ENCODE results near the gene GPRIN1.

Gene GPRIN1

DNA sequence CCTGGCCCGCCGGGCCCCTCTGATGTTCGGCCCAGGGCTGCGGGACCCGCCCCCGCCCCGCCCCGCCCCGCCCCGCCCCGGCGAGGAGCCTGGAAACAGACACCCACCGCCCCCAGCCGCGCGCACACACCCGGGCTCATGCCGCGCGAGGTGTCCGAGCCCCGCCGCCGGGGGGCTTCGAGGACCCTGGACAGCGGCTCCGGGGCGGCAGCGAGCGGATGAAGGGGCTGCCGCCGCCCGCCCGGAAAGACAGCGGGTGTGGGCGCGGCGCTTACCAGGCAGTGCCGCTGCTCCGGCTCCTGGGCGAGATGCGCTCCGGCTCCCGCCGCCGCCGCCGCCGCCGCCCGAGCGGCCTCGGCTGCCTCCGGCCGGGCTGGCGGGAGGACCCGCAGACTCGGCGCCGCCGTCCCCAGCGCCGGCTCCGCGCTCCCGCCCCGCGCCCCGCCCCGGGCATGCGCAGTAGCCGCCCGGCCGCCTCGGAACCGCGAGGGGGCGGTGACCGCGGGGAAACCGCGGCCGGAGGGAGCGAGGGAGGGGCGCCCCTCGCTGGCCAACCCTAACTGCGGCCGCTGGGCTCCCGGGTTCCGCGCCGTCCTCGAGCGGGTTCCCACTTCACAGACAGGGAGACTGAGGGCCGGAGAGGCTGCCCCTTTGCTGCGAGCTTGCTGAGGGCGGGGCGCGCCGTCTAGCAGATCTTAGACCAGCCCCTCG is at the start of gene GPRIN1:
GPRIN1 (minus strand) TSS at position 433 of the 711 bp plus-strand sequence. CDS start 10,322 bp downstream, outside the sequence.
- peak; percentile 42 for DNase-seq (ENCODE audit: low spot score)

DNA sequence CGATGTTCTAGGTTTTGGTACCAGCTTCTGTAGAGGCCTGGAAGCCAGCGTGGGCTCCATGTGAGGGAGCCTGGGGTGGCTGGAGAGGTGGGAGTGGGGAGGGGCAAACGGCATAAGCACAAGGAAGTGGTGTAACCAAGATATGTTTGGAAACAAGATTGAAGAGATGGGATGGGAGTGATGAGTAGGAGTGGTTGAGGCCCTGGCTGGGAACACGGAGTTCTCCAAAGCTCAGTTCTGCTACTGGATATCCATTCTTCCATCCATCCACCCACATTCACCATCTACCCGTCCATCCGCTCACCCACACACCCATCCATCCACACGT is 49.5 kb upstream of the GPRIN1 start:
- DNase-seq (ENCODE audit: low spot score): no peak

DNA sequence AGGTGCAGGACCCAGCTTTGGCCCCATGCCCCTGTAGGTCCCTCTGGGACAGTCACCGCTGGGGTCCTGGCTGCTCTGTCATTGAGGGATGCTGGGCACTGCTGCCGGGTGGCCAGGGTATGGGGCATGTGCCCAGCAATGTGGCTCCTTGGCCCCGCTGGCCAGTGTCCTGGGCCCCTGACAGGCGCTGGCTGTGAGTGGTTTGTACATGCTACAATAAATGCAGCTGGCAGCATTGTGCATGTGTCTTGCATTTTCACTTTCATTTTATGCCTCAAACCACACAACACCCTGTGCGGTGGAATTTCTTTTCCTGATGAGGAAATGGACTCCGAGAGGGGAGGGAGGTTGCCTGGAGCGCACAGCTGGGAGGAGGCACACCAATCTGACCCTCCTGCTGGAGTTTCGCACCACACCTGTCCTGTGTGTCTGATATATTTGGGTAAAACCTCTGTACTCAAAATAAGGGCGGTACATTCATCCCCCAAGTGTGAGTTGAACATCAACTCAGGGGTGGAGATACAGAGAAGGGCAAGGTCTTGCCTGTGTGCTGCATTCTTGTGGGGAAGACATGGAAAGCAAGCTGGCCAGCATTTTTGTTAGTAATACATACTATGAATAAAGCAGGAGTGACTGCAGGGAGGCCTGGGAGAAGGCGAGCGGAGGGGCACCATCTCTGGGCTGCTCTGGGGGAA is 49.0 kb upstream of the GPRIN1 start:
- DNase-seq (ENCODE audit: low spot score): no peak

DNA sequence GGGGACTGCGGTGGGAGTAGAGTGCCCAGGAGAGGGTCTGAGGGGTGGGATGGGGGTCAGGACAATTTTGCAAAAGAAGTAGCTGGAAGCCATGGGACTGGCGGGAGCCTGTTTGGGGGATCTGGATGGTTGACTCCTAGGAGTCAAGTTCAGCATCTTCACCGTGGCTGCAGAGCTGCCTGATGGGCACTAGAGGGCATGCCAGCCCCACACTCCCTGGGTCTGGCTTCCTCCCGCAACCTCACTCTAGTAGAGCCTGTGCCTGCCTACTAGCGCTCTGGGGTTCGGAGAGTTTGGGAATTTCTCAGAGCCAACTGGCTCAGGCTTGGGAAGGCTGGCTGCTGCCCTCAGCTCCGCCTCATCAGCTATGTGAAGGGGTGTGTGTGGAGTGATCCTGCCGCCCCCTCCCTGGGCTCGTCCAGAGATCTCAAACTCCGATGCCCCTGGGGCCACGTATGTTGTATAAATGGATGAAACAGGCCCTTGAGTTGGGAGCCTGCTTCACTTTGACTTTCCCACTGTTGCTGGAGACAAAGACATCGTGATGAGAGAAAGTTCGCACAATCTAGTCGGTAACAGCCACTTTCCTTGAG is 48.1 kb upstream of the GPRIN1 start:
- peak; percentile 27 for DNase-seq (ENCODE audit: low spot score)

DNA sequence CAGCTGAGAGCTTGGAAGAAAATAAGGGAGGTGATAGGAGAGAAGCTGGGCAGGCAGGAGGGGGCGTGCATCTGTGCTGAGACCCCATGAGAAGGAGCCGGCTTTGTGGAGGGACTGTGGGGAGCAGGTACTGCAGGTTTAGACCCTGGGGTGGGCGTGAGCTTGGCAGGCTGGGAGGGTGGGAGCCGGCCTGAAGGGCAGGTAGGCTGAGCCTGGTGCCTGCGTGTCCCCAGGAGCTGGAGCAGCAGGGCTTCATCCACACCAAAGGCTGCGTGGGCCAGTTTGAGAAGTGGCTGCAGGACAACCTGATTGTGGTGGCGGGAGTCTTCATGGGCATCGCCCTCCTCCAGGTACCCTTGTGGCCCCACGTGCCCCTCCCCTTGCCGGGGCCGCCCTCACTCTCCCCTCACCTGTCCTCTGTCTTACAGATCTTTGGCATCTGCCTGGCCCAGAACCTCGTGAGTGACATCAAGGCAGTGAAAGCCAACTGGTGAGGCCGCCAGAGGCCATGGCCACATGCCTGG is 46.6 kb upstream of the GPRIN1 start:
- no peak for DNase-seq (ENCODE audit: low spot score)

DNA sequence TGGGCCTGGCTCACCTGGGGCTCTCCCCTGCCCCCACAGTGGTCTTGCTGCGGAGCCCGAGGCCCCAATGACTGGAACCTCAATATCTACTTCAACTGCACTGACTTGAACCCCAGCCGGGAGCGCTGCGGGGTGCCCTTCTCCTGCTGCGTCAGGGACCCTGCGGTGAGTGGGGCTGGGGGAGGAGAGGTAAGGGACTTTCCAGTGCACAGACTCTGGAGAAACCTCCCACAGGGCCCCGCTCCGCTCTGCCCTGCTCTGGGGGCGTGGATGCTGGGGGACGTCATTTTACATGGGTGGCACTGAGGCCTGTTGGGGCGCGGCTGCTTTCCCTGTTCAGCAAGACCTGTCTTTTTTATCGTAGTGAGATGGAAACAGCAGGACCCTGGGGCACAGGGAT is 44.9 kb upstream of the GPRIN1 start:
- no peak for DNase-seq (ENCODE audit: low spot score)

DNA sequence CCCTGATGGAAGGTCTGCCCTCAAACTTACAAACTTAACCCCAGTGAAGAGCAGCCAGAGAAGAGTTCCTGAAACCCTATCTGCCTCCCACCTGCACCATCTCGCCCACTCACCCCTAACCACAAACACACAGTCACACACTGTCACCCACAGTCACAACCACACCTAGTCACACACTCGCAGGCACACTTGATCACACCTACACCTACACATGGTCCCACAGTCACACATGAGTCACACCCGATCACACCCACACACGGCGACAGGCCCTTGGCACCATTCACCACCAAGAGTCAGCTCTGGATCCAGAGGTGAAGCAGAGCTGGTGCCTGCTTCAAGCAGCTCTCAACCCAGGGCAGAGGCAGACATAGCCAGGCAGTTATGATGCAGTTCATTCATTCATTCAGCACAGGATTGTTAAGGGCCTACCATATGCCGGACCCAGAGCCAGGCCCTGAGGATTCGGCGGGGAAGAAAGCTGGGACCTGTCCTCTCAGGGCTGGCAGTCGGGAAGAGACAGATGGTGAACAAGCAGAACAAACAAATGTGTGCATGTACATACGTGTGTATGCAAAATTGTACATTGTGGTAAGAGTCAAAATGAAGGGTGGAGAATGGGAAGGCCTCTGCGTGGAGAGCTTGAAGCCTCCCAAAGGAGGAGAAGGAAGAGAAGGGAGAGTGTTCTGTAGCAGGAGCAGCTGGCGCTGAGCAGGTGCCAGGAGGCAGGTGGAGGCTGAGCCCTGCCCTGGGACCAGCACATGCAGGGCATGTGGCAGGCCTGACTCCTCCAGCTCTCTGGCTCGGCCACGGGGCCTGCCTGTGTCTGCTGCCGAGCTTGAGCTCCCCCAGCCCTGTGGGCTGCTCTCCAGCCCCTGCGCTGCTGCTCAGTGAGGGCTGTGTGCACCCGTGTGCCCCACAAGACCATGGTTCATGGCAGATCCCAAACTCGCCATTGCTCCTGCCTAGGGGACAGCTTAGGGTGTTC is 43.7 kb upstream of the GPRIN1 start:
- DNase-seq (ENCODE audit: low spot score): no peak

DNA sequence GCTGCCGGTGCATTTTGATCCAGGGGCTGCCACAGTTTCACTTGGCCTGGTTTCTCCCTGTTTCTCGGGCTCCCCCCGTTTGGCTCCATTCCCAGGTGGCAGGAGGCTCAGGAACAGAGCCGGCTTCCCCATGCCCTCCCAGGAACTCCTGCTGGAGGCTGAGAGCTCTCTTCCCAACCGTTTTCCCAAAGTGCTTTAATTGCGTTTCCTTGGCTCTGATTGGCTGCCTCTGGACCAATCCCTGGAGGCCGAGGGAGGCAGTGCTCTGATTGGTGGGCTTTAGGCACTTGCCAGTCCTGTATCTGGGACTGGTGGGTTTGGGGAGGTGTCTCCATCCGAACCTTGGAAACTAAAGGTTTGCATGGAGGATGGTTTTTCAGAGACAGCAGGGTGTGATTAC is 42.2 kb upstream of the GPRIN1 start:
- DNase-seq (ENCODE audit: low spot score): no peak

DNA sequence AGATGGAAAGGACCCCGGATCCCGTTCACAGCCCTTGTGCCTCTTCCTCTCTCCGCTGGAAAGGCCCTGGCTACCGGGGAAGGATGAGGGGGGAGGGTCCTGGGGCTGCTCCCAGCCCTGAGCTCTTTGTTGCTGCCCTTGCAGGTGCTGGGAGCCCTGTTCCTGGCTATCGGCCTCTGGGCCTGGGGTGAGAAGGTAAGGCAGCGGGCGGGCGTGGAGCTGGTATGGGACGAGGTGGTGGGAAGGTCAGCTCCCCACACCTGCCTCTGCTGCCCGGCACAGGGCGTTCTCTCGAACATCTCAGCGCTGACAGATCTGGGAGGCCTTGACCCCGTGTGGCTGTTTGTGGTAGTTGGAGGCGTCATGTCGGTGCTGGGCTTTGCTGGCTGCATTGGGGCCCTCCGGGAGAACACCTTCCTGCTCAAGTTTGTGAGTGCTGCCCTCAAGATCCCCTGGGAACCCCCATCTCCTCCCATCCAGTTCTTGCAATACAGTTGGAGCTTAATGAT is 41.6 kb upstream of the GPRIN1 start:
- DNase-seq (ENCODE audit: low spot score): no peak

DNA sequence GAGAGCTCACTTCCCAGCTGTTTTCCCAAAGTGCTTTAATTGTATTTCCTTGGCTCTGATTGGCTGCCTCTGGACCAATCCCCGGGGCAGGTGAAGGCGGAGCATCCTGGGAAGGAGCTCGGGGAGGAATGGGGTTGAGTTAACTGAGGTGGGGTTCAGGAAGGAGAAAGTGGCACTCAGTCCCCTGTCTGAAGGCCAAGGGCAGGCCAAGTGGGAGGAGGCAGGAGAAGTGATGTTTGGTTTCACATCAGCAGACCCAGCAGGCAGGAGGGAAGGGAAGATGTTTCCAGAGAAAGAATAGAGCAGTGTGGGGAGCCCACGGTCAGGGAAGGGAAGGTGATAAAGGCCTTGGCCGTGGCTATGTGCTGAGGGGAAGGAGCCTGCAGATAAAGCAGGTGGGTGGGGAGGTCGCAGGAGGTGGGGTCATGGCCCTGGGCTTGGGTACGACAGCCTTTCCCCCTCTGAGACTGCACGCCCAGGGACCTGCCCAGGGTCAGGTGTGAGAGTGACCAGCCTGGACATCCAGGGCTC is 40.5 kb upstream of the GPRIN1 start:
- no peak for DNase-seq (ENCODE audit: low spot score)

DNA sequence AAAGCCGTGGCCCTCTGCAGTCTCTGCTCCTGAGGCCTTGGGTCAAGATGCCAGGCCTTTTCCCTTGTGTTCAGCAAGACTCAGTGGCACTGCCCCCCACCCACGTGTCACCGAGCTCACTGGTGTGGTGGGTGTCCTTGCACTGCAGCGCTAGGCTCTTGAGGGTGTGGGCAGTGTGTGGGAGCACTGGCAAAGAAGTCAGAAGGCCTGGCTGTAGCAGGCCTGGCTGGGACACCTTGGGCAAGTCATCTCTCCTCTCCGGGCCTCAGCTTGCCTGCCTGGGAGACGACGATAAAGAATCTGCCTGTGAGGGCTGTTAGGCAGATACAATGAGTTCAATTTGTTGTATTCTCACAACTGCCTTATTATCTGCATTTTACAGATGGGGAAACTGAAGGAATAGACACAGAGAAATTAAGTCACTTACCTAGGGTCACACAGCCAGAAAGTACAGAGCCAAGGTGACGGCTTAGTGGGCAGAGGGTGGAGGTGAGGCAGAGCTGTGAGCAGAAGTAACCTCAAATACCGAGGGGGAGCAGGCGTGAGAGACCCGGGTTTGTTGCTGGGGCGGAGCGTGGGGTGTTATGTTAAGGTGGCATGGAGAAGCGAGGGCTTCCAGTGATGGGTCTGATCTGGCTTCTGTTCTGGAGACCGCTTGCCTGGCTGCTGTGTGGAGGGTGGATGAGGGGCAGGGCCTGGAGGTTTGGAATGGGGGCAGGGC is 38.7 kb upstream of the GPRIN1 start:
- no peak for DNase-seq (ENCODE audit: low spot score)

DNA sequence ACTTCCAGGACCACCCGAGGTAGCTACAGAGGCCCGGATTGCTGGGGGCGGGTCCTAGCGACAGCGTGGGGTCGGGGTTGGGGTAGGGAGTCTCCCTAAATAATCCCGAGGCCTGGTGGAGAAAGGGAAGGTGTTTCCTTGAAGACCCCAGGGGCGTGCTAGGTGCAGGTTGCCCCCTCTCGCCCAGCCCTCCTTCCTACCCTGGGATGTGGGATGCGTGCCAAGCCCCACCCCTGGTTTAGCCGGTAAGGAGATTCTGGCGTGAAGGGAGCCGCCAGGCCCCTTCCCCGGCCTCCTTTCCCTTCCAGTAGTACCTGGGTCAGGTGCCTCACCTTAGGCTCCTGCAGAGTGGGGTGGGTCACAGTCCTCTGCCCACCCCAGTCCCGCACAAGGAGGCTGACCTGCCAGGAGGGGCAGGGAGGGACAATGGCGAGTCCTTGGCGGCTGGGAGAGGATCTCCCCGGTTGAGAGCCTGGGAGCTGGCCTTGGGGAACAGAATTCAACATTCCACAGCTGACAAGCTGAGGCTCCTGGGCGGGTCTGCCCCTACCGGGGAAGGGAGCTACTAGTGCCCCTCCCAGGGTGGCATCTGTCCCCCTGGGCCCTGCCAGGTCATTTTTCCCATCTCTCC is 38.0 kb upstream of the GPRIN1 start:
- no peak for DNase-seq (ENCODE audit: low spot score)

DNA sequence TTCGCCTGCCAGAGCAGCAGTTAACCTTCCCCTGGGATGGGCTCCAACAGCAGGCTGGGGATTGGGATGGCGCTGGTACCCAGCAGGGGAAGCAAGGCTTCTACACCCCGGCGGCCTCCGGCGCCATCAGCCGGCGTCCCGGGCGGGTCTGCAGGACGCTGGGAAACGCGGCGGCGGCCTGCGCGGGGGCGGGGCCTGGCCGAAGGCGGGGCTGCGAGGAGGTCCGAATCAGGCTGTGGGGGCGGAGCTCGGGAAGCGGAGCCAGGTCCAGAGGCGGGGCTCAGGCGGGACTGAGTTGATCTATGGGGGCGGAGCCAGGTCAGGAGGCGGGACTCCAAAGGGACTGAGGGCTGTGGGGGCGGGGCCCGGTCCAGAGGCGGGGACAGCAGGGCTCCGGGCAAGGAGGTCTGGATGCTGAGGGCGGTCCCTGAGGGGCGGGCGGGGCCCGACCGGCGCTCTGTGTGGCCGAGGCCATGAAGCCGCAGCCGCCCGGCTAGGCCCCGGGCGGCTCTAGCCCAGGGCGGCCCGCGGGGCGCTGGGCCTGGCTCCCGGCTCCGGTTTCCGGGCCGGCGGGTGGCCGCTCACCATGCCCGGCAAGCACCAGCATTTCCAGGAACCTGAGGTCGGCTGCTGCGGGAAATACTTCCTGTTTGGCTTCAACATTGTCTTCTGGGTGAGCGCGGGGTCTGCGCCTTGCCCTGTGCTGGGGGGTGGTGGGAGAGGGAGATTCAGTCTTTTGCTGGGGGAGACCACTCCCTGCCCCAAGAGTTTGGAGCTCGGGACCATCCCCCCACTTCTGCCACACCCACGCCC is 37.3 kb upstream of the GPRIN1 start, which contains the start of gene TSPAN17:
TSPAN17 (plus strand) TSS at position 455 of the 813 bp plus-strand sequence; CDS start at position 587, 132 bp downstream.
- peak; percentile 99 for DNase-seq (ENCODE audit: low spot score)

DNA sequence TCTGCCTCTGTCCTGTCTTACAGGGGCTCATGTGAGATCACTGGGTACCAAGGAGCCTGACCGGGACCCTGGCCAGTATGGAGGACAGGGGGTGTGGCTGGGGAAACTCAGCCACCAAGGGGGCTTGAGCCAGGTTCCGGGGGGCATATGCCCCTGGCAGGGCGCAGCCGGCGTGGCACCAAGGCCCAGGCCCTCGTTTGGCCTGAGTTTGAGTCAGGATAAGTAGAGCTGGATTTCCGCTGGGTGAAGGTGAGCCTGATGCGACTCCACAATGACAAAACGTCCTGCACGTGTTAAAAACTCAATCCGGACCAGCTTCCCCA is 36.7 kb upstream of the GPRIN1 start:
- no peak for DNase-seq (ENCODE audit: low spot score)

DNA sequence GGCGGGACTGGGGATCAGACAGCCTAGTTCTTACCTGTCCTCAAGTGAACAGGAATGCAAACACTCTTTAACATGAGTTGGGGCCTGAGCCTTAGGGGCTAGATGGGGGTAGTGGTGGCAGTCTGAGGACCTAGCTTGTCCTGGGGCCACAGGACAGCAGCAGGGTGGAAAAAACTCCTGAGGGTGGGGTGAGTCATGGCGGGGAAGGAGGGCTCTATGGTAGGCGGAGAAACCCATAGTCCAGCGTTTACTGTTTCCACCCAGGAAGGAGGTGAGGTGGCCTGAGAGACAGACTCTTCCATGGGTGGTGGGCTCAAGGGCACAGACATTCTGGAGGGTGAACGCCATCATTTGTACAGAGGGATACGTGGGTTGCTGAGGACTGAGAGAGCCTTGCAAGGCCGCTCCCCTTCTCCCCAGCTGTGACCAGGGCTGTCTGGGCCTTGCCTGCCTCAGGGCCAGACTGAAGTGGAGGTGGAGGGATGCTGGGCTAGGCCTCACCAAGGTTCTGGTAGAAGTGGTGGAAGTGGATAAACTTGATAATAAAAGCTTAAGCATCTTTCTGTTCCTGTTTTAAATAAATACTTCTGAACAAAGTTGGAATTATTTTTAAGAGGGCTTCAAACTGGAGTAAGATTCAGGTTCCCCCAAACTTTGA is 36.2 kb upstream of the GPRIN1 start:
- no peak for DNase-seq (ENCODE audit: low spot score)

DNA sequence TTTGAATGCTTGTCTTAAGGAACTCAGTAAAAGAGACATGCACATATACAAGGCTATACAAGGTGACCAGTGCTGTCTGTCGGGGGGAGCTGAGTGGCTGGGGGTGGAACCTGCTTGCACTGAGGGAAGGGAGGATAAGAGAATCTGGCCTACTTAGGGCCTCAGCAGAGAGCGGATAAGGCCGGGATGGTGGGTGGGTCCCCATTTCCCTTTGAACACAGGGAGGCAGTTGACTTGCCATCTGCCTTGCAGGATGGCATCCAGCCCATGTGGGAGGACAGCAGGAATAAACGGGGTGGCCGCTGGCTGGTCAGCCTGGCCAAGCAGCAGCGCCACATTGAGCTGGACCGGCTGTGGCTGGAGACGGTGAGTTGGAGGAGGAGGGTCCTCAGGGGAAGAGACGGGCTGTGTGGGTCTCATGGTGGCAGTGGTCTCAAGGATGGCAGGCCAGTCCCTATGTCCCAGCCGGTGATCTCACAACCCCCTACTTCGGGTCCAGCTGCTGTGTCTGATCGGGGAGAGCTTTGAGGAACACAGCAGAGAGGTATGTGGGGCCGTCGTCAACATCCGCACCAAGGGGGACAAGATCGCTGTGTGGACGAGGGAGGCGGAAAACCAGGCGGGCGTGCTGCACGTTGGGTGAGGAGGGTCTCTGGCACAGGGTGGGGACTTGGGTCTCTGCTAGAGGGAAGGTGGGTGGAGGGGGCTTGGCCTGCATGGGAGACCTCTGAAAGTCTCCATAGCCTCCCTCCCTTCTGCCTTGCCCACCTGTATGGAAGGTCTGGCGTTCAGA is 35.1 kb upstream of the GPRIN1 start:
- DNase-seq (ENCODE audit: low spot score): no peak

DNA sequence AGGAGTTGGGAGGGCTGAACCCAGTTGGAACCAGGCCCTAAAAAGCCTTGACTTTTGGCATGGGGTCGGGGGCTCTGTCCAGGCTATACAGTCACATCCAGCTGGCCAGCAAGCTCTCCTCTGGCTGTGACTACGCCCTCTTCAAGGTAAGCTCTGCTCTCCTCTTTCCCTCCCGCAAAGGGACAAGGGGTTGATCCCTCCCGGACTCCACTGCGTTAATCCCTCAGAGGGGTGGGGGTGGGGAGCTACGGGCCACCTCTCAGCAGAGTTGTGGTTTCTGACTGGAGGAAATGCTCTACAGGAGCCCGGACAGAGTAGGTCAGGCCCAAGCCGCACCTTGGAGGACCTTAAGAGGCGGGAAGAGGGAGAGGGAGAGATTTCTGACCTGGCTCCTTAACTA is 34.3 kb upstream of the GPRIN1 start:
- DNase-seq (ENCODE audit: low spot score): no peak

All from COLO829 (cell line).